Stimulated activated CD8-positive, alpha-beta memory T cell treated with anti-CD3 and anti-CD28 coated beads, Interleukin-4, amount 100 ng/mL, for 48 hours (primary cell): ENCODE data around the gene IFNL3.
"Not testable (repeated sequence)": the region's sequence is repeated elsewhere in the genome, so short reads cannot be mapped to it uniquely, and the experiment has no call there.

Experiments used
- DNase-seq: peaks from one replicate; pipeline ENCODE4 v3.0.0-alpha.2; 2020

Gene IFNL3

DNA sequence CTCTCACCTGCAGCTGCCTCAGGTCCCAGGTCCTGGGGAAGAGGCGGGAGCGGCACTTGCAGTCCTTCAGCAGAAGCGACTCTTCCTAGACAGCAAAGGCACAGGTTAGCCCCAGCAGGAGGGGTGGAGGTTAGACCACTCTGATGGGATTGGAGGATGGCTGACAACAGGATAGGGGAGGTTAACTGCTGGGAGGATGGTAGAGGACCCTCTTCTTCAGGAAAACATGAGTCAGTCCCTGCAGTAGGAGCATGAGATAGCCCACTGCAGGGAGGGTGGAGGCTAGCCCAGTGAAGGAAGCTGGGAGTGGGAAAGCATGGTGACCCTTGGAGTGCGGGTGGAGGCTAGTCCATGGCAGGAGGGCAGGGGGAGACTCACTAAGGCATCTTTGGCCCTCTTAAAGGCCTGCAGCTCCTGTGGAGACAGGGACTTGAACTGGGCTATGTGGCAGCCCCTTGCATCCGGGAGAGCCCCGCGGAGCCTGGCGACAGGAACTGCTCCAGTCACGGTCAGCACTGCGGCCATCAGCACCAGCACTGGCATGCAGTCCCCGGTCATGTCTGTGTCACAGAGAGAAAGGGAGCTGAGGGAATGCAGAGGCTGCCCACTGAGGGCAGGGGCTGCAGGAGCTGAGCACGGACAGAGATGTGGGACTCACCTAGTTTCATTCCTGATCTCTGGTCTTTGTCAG, at the start of gene IFNL3:
Gene IFNL3 (minus strand): TSS at position 597 of the 691 bp plus-strand sequence. CDS start 39 bp downstream, at position 558.
- DNase-seq: not testable (repeated sequence)

DNA sequence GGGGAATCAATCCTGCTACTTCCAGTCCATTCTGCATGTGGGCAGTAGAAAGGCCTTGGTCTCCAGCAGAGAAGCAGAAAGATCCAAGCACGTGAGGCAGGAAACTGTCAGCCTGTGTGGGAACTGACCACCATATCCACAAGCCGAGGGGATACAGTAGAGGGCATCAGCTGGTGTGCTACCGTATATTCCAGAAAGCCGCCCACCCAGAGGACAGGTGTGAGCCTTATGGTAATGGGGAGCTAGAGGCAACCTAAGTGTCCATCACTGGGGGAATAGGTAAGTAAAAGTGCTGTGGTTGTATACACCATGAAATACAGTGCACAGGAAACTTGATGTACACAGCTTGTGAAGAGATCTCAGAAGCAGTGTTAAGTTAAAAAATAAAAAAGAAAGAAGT, 48.6 kb upstream of the IFNL3 start:
- DNase-seq: no peak

DNA sequence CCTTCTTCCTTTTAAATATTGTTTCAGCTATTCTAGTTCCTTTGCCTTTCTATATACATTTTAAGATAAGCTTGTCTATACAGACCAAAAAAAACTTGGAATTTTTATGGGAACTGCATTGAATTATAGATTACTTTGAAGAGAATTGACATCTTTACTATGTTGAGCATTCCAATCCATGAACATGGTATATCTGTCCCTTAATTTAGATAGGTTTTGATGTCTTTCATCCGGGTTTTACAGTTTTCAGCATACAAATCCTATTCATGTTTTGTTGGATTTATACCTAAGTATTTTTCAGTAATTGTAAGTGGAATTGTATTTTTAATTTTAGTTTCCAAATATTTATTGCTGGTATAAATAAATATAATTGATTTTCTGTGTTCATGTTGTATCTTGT, 39.2 kb upstream of the IFNL3 start:
- no peak for DNase-seq

DNA sequence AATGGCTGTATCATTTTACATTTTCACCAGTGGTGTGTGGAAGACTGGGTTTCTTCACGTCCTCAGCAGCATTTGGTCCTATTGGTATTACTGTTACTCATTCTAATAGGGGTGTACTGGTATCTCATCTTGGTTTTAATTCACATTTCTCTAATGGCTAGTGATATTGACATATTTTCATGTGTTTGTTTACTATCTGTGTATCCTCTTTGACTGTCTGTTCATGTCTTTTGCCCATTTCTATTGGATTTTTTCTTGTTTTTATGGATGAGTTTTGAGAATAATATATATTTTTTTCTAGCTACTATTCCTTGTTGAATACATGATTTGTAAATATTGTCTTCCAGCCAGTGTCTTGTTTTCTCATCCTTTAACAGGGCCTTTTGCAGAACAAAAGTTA, 37.2 kb upstream of the IFNL3 start:
- no peak for DNase-seq

DNA sequence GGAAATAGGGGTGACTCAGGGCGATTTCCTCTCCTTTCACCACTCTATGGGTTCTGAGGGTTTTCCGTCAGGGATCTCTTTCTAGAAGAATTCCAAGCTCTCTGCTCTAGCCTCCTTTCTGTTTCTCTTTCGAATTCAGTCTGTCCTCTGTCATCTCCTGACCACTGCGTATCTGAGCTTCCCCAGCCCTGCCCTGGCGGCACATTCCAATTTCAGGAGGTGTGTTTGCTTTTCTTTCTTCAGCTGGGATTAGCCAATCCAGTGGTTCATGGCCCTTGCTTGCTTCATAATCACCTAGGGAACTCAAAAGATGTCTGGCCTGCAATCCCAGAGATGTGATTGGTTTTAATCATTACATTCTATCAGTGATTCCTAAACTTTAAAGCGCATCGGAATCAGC, 32.8 kb upstream of the IFNL3 start:
- DNase-seq: no peak

DNA sequence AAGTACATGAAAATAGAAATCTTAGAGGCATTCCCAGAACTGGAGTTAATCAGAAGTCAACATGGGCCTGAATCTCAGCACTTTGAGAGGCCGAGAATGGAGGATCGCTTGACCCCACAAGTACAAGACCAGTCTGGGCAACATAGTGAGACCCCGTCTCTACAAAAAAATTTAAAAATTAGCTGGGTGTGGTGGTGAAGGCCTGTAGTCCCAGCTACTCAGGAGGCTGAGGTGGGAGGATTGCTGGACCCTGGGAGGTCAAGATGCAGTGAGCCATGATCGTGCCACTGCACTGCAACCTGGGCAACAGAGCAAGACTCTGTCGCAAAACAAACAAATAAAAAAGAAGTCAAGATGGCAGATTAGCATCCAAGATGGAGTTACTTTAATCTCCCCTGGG, 31.9 kb upstream of the IFNL3 start:
- DNase-seq: no peak

DNA sequence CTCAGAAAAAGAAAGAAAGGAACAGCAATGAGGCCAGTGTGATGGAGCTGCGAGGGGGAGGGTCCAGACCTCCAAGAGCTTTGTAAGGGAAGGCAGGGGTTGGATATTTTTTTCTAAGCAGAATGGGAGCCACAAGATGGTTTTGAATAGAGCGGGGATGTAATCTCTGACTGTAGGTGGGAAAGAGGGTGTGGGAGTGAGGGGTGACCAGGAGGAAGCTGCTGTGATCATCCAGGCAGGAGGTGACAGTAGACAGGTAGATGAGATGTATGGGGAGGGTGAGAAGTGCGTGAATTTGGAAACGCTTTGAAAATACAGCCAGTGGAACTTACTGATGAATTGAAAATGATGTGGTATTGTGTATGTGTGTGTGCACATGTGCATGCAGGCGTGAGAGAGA, 30.8 kb upstream of the IFNL3 start:
- DNase-seq: no peak

DNA sequence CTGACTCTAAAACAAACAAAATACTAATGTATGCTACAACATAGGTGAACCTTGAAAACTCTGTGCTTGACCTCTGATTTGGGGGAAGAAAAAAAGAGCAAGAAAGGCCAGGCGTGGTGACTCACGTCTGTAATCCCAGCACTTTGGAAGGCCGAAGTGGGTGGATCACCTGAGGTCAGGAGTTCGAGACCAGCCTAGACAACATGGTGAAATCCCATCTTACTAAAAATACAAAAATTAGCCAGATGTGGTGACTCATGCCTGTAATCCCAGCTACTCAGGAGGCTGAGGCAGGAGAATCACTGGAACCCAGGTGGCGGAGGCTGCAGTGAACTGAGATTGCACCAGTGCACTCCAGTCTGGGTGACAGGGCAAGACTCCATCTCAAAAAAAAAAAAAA, 29.1 kb upstream of the IFNL3 start:
- DNase-seq: not testable (repeated sequence)

DNA sequence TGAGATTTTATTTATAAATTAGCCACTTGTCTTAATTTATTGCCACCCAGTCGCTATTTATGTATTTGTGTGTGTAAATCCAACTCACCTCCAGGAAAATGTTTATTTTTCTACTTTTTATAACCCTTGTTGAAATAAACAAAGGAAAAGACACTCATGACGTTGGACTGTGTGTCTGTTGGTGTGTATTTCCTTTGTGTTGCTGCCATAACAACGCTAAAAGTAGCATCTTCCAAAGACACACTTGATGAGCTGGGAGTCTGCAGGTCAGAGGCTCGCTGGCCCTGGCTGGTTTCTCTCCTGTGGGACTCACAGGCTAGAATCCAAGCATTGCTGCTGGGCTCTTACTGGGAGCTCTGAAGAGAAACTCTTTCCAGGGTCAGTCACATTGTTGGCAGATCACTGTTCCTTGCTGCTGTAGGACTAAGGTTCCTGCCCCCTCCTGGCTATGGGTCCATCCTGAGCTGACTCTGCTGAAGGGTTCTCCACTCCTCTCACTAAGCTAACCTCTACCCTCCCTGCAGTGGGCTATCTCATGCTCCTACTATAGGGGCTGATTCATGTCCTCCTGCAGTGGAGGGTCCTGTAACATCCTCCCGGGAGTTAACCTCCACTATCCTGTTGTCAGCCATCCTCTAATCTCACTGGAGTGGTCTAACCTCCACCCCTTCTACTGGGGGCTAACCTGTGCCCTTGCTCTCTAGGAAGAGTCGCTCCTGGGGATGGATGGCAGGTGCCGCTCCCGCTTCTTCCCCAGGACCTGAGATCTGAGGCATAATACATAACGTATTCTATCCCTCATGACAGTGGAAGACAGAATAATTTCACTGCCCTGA, 25.4 kb upstream of the IFNL3 start:
- no peak for DNase-seq

DNA sequence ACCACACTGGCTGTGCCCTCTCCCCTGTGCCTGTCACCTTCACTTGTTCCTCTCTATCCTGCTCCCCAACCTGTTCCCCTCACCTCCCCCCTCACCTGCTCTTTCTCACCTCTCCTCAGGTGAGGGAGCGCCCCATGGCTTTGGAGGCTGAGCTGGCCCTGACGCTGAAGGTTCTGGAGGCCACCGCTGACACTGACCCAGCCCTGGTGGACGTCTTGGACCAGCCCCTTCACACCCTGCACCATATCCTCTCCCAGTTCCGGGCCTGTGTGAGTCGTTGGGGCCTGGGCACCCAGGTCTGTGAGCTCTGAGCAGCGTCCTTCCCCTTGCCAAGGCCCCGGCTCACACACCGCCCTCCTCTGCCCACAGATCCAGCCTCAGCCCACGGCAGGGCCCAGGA, 24.6 kb upstream of the IFNL3 start:
- DNase-seq: not testable (repeated sequence)

DNA sequence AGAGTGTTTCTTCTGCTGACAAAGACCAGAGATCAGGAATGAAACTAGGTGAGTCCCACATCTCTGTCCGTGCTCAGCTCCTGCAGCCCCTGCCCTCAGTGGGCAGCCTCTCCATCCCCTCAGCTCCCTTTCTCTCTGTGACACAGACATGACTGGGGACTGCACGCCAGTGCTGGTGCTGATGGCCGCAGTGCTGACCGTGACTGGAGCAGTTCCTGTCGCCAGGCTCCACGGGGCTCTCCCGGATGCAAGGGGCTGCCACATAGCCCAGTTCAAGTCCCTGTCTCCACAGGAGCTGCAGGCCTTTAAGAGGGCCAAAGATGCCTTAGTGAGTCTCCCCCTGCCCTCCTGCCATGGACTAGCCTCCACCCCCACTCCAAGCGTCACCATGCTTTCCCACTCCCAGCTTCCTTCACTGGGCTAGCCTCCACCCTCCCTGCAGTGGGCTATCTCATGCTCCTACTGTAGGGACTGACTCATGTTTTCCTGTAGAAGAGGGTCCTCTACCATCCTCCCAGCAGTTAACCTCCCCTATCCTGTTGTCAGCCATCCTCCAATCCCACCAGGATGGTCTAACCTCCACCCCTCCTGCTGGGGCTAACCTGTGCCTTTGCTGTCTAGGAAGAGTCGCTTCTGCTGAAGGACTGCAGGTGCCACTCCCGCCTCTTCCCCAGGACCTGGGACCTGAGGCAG, 23.9 kb upstream of the IFNL3 start:
- not testable (repeated sequence) for DNase-seq

DNA sequence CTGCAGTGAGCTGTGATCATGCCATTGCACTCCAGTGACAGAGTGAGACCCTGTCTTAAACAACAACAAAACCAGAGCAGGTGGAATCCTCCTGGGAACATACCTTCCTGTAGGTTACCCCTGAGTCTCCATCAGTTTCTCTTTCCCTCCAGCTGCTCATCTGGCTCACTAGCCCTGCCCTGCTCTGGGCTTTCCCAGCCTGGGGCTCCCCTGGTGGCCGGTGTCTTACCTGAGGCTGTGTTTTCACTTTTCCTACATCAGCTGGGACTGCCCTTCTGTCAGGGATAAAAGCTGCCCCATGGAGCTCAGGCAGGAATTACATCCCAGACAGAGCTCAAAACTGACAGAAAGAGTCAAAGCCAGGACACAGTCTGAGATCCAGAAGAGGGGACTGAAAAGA, 23.3 kb upstream of the IFNL3 start, which contains the start of gene IFNL2:
Gene IFNL2 (plus strand): TSS at position 312 of the 400 bp plus-strand sequence. CDS start 173 bp downstream, outside the sequence.
- DNase-seq: not testable (repeated sequence)

DNA sequence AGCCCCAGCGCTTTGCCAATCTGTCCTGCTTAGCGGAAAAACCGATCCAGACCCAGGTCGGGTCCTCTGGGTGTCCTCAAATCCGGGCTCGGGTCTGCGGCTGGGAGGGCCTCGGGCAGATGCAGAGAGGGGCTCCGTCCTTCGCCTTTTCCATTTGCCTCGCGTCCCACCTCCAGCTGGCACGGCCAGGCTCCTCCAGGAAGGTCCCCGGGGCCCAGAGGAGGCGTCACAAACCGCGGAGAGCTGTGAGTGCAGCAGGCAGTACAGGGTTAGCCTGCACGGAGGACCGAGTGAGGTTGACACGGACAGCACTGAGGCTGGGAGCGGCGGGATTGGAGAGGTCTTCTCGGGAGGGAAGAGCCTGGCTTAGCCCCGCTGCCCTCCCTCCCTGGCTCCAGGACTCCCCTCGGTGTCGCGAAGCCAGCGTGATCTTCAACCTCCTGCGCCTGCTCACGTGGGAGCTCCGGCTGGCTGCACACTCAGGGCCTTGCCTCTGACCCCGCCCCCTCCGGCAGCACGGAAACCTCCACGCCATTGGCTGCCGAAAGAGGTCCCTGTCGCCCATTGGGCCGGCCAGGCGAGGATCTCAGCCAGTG, 20.6 kb upstream of the IFNL3 start:
- peak; percentile 31 for DNase-seq

DNA sequence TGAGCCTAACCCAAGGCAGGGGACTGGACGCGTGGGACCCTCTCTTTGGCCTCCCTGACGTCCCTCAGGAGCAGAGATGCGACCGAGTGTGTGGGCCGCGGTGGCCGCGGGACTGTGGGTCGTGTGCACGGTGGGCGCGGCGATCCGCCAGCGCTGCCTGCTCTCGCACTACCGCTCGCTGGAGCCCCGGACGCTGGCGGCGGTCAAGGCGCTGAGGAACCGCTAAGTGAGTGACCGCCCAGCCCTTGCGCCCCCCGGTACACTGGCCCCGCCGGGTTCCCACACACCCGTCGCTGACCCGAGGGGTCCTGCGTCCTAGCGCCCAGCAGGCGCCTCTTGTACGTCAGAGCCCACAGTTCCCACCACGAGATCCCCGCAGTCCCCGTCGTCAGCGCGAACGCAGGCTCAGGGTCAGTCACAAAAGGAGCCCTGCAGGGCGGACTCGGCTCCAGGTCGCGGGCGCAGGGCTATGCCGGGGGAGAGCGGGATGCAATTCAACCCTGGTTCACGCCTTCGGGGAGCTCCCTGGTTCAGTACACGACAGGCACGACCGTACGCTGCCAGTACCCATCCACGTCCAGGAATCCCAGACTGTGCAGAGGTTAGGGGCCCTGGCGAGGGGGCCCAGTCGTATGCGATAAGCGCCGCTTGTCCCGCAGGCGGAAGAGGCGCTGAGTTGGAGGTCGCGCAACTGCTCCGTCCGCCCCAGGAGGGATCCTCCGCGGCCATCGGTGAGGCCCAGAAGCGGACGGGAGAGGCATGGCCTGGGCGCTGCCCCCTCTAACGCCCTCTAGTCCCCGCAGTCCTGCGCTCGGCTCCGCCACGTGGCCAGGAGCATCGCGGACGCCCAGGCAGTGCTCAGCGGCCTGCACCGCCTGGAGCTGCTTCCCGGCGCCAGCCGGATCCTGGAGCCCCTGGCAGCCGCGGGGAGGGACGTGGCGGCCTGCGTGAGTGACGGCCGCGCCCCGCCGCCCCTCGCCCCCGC, 19.8 kb upstream of the IFNL3 start:
- no peak for DNase-seq

DNA sequence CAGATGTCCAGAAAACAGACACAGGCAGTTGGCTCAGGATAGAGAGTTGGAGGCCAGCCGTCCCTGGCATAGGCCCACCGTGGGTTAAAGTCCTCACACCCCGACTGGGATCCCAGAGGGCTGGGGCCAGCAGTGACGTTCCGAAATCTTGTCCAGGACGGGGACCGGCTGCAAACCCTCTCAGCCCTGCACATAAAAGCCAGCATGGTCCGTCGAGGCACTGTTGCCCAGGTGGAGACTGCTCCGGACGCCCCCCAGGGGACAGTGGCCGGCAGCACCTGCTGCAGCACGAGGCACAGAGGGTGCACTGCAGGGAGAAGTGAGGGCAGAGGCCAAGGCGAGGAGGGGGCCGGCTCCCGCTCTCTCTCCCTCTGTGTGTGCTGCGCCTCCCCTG, 19.1 kb upstream of the IFNL3 start:
- DNase-seq: no peak

DNA sequence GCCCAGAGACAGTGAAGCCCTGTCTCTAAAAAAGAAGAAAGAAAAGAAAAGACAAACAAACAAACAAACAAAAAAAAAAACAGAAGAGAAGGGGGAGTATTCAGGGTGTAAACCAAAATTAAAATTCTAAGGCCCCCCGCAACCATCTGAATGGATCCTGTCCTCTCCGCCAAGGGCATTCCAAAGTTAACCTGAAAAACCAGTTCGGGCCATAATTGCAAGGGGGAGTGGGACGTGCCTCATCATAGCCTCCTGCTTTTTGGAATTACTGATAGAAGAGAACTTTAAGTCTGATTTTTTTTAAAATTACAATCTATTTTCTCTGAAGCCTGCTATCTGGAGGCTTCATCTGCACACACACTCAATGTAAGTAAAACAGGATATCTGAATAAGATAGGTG, 17.7 kb upstream of the IFNL3 start:
- no peak for DNase-seq

DNA sequence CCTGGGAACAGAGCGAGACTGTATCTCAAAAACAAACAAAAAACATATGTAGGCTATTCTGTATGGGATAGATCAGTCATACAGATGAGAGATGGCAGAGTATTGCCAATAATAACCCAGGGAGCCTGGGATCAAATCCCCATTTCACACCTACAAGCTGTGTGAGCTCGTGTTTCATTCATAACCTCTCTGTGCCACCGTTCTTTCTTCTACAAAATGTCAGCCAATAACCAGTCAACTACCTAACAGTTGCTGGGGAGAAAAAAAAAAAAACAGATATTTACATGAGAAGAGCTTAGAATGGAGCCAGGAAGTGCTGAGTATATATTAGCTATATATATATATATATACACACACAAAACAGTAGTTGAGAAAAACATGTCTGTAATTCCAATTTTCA, 16.9 kb upstream of the IFNL3 start:
- DNase-seq: no peak

DNA sequence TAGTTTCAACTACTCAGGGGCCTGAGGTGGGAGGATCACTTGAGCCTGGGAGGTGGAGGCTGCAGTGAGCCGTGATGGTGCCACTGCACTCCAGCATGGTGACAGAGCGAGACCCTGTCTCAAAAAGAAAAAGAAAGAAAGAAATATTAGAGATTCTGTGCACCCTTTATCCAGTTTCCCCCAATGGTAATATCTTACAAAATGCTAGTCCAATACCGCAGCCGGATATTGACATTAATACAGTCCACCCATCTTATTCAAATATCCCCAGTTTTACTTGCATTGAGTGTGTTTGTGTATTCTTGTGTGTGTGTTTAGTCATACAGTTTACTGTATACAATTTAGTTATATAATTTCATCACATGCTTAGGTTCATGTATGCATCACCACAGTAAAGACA, 12.4 kb upstream of the IFNL3 start:
- no peak for DNase-seq

DNA sequence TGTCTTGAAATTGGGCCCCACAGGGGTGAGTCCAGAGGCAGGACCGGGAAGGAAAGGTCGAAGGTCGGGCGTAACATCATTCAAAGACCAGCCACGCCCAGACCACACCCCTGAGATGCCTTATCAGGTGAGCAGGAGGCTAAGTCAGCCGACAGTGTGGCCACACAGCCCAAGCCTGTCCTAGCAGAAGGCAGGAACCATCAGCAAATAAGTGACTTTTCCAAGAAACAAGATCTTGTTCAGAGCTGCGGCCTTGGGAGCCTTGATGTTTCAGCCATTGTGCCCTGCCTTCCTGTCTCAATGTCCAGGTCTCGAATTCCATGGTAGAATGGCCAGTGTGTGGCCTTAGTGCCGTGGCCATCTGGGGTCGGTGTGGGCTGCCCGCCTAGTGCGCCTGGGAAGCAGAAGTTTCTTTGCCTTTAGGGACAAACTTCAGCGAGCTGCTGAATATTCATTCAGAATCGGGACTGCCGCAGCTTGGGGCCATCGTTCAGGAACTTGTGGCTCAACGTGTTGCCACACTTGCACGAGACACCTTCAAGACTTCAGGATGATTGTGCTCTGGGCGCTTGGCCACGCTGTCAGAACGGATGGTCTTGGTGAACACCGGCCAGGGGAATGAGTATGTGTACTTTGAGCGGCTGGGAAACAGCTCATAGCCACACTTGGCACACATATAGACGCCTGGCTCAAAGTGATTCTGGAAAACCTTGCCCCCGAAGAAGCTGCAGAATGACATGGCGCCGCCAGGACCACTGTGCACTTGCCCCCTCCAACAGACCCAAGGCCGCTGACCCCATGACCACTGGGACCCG, 9.9 kb upstream of the IFNL3 start:
- DNase-seq: no peak

DNA sequence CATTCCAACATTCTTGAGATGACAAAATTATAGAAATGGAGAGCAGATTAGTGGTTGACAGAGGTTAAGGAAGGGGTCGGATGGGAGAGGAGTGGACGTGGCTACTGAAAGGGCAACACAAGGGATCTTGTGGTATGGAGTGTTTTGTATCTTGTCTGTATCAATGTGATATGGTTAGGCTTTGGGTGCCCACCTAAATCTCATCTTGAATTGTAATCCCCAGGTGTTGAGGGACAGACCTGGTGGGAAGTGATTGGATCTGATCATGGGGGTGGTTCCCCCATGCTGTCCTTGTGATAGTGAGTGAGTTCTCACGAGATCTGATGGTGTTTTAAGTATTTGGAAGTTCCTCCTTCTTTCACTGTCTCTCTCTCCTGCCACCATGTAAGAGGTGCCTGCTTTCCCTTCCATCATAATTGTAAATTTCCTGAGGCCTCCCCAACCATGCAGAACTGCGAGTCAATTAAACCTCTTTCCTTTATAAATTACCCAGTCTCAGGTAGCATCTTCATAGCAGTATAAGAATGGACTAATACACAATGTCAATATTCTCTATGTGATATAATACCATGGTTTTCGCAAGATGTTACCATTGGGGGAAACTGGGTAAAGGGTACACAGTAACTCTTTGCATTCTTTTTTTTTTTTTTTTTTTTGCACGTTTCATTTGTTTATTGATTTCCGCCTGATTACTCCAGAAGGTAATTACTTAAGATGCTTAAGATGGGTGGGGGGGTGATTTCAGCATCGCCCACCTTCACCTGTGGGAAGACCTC, 8.8 kb upstream of the IFNL3 start:
- DNase-seq: no peak
